Parathyroid adenoma (tissue), 2 donors: Measurements from ENCODE around the gene PTPN1.
A peak's percentile ranks its signal among the peaks of the same experiment; 100 is the strongest.

Experiments
- H2AFZ ChIP-seq: fragments of 300-600 bp; sonication (generic); one replicate; pipeline ENCODE4 v1.7.0; 2017; ENCODE audit warnings: antibody characterized with exemption, mild to moderate bottlenecking
- H3K27ac ChIP-seq: fragments of 300-600 bp; sonication (generic); one replicate; pipeline ENCODE4 v1.7.0; 2017
- H3K27me3 ChIP-seq: fragments of 300-600 bp; sonication (generic); one replicate; pipeline ENCODE4 v1.7.0; 2017; ENCODE audit warnings: low read length; ENCODE audit not compliant: control insufficient read depth, insufficient read depth
- H3K36me3 ChIP-seq: fragments of 300-600 bp; sonication (generic); one replicate; pipeline ENCODE4 v1.7.0; 2017; ENCODE audit warnings: low read length; ENCODE audit not compliant: control insufficient read depth, insufficient read depth
- H3K4me1 ChIP-seq: fragments of 300-600 bp; sonication (generic); one replicate; pipeline ENCODE4 v1.7.0; 2017; ENCODE audit warnings: control low read depth
- H3K4me2 ChIP-seq: fragments of 300-600 bp; sonication (generic); one replicate; pipeline ENCODE4 v1.7.0; 2017; ENCODE audit warnings: low read length
- H3K4me3 ChIP-seq: fragments of 300-600 bp; sonication (generic); one replicate; pipeline ENCODE4 v1.7.0; 2017; ENCODE audit warnings: low read depth, low read length
- H3K79me2 ChIP-seq: fragments of 300-600 bp; sonication (generic); one replicate; pipeline ENCODE4 v1.7.0; 2017; ENCODE audit warnings: control low read depth
- H3K9ac ChIP-seq: fragments of 300-600 bp; sonication (generic); one replicate; pipeline ENCODE4 v1.7.0; 2017; ENCODE audit warnings: mild to moderate bottlenecking
- H3K9me3 ChIP-seq: fragments of 300-600 bp; sonication (generic); one replicate; pipeline ENCODE4 v1.7.0; 2017; ENCODE audit warnings: low read length; ENCODE audit not compliant: control insufficient read depth
- CTCF ChIP-seq: fragments of 300-600 bp; sonication (generic); IDR thresholded peaks from one replicate; pipeline ENCODE4 v1.7.0; 2017; ENCODE audit warnings: antibody characterized with exemption, mild to moderate bottlenecking
- donor health status: primary hyperparathyroidism.

PTPN1 gene

GRCh38 chr20:50487397-50487796 lies 22.8 kb upstream of the PTPN1 start:
- Histone ChIP-seq H3K27me3 (no peaks in the 10 kb centered on the region), H3K9ac (no peak overlapping the region), H3K79me2 (no peaks in the 10 kb centered on the region), H2AFZ (peak overlapping the region; percentile 22), H3K4me3 (no peak overlapping the region), H3K9me3 (no peaks in the 10 kb centered on the region), H3K36me3 (no peaks in the 10 kb centered on the region), H3K27ac (no peak overlapping the region), H3K4me1 (peaks cover 2% of the 10 kb centered on the region), H3K4me2 (no peak overlapping the region)
- TF ChIP-seq CTCF: no peak

- H3K4me2 ChIP-seq: no peak overlapping the region
- peaks cover under 1% of the 10 kb centered on the region for H3K4me1 ChIP-seq
- H3K27ac ChIP-seq: no peak overlapping the region
- H3K36me3 ChIP-seq: no peaks in the 10 kb centered on the region
- H2AFZ ChIP-seq: no peak overlapping the region
- TF ChIP-seq CTCF: no peak
- no peaks in the 10 kb centered on the region for H3K79me2 ChIP-seq
- no peaks in the 10 kb centered on the region for H3K9me3 ChIP-seq
- H3K9ac ChIP-seq: no peak overlapping the region
- no peaks in the 10 kb centered on the region for H3K27me3 ChIP-seq
- no peak overlapping the region for H3K4me3 ChIP-seq
Measured at GRCh38 chr20:50488236-50488806, 21.9 kb upstream of the PTPN1 start.

GRCh38 chr20:50491168-50491567 lies 19.0 kb upstream of the PTPN1 start:
- Histone ChIP-seq H3K9me3 (no peaks in the 10 kb centered on the region), H3K36me3 (no peaks in the 10 kb centered on the region), H3K27ac (no peak overlapping the region), H3K27me3 (no peaks in the 10 kb centered on the region), H3K4me2 (no peak overlapping the region), H2AFZ (no peak overlapping the region), H3K4me1 (no peaks in the 10 kb centered on the region), H3K9ac (no peak overlapping the region), H3K79me2 (no peaks in the 10 kb centered on the region), H3K4me3 (no peak overlapping the region)
- no peak for TF ChIP-seq CTCF

DNA sequence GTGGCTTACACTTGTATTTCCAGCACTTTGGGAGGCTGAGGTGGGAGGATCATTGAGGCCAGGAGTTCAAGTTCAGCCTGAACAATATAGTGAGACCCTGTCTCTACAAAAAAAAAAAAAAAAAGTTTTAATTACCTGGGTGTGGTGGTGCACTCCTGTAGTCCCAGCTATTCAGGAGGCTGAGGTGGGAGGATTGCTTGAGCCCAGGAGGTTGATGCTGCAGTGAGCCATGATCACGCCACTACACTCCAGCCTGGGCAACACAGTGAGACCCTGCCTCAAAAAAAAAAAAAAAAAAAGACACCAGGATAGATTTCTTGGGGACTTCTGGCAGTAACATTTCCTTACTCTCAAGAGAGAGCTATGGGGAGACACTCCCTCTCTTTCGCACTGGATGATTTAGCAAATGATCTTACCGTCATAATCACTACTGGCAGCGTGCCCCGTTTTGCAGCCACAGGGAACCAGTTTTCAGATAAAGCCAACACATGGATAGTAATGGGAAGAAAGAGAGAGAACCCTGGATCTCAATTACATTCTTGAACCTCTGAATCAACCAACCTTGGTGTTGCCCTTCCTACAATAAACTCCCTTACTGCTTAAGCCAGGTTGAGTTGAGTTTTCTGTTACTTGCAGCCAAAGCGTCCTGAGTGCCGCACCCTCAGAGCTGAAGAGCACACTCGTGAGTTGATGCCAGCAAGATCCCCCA lies 18.1 kb upstream of the PTPN1 start:
- no peaks in the 10 kb centered on the region for H3K9me3 ChIP-seq
- no peaks in the 10 kb centered on the region for H3K4me1 ChIP-seq
- H3K9ac ChIP-seq: no peak overlapping the region
- H3K4me2 ChIP-seq: no peak overlapping the region
- no peak overlapping the region for H2AFZ ChIP-seq
- no peaks in the 10 kb centered on the region for H3K27me3 ChIP-seq
- no peak overlapping the region for H3K27ac ChIP-seq
- no peaks in the 10 kb centered on the region for H3K36me3 ChIP-seq
- no peak for TF ChIP-seq CTCF
- H3K4me3 ChIP-seq: no peak overlapping the region
- no peaks in the 10 kb centered on the region for H3K79me2 ChIP-seq

DNA sequence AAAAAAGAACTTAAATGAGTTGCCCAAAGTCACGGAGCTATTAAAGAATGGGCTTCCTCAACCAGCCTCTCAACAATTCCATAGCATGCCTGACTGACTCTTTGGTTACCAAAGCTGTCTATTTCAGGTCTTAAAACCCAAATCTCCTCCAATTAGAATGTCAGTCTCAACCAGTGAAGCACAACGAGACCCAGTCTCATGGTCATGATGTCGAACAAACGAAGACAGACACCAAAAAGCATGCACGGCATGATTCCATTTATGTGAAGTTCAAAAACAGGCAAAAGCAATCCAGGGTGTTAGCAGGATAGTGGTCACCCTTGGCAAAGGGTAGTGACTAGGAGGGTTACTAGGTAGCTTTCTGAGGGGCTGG lies 16.3 kb upstream of the PTPN1 start:
- no peak for TF ChIP-seq CTCF

More for the DNA sequence above, 16.3 kb upstream of the PTPN1 start:
- H3K79me2 ChIP-seq: no peaks in the 10 kb centered on the region
- no peak overlapping the region for H3K4me3 ChIP-seq
- H3K4me2 ChIP-seq: no peak overlapping the region
- no peak overlapping the region for H3K27ac ChIP-seq
- no peak overlapping the region for H3K9ac ChIP-seq
- no peaks in the 10 kb centered on the region for H3K36me3 ChIP-seq
- no peaks in the 10 kb centered on the region for H3K4me1 ChIP-seq
- H3K27me3 ChIP-seq: no peaks in the 10 kb centered on the region
- H2AFZ ChIP-seq: no peak overlapping the region
- H3K9me3 ChIP-seq: no peaks in the 10 kb centered on the region
